GM21529 (cell line): ENCODE data around the gene KAZN.

Experiments
- ATAC-seq: cut with Tn5 transposase; IDR thresholded peaks from one replicate; pipeline ENCODE4 v1.9.1; 2021; ENCODE audit not compliant: unreplicated experiment

Gene KAZN

GRCh38 chr1:14639291-14640050, 41.0 kb downstream of the KAZN start:
- no peak for ATAC-seq

DNA sequence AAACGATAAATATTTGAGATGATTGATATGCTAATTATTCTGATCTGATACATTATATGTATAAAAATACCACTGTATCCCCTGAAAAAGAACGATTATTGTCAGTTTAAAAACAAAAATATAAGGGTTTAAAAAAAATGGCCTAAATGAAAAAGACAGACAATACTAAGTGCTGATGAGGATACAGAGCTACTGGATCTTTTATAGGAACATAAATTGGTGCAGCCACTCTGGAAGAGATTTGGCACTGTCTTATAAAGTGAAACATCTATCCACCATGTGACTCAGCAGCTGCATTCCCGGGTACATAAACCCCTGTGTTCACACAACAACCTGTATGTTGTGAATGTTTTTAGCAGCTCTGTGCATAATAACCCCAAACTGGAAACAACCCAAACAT, 44.2 kb downstream of the KAZN start:
- no peak for ATAC-seq

- no peak for ATAC-seq
Observed at GRCh38 chr1:14646973-14647372, 48.5 kb downstream of the KAZN start.

- ATAC-seq: no peak
Observed at GRCh38 chr1:14647777-14648176, 49.3 kb downstream of the KAZN start.

DNA sequence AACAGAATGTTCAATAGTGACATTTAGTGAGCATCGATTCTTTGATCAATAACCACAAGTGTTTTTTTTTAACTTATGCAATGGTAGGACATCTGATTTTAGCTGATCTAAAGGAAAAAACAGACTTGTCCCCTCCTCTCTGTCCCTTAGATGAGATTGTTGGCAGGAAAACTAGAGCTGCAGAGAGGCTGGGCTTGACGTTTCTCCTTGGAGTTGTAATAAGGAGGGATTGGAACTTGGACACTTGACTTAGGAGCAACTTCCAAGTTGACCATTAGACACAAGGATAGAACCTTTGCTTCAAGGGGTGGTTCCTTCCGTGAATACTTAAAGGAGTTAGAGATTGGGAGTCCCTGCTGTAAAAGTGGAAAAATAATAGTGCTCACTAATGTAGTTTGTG, 49.9 kb downstream of the KAZN start:
- no peak for ATAC-seq

DNA sequence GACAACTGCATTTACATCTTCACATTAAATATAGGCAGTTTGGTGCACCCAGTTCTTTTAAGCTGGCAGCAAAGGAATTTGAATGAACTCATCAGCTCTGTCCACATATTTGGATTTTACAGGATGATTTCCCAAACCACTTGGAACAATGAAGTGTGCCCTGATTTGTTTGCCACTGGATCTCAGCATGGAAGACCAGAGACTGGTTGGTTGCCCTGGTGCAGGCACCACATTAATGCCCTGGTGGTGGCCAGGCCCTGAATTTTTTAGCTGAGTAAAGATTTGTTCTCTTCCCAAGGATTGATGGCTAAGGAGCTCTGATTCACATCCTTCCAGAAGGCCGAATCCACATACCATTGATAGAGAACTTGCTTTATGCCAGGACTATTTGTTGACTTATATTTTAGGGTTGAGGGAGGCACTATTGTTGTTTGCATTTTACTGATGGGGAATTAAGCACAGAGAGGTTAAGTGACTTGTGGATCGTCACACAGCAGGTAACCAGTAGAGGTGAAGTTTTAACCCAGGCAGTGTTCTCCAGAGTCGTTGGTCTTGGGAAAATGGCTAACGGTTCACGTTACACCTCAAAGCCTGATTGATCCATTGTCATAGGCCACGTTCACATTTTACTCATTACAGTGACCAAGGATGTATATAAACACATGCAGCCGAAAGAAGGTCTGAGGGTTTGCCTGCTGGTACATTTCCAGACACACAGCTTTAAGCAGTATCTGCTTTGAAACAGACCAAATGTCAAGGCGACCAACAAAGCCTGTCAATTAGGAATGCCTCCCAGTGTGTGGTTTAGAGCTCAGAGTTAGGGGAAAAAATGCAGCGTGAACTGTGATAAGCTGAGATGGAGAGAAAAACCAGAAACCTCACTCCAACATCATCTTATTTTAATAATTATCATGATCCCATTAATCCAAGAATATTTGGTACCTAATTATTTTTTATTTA, 50.7 kb downstream of the KAZN start:
- ATAC-seq: no peak

DNA sequence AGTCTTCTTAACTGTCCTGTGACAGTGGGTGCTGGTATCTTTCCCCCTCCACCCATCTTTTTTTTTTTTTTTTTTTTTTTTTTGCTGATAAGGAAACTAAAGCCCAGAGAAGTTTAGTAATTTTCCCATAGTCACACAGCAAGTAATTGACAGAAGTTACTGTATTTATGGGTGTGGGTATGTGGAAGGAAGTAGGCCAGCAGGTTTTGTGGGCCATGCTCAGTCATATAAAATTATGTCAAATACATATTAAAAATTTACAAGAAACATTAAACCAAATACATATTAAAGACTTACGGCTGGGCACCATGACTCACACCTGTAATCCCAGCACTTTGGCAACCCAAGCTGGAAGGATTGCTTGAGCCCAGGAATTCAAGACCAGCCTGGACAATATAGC, 51.5 kb downstream of the KAZN start:
- ATAC-seq: no peak

GRCh38 chr1:14650951-14651350, 52.5 kb downstream of the KAZN start:
- no peak for ATAC-seq

DNA sequence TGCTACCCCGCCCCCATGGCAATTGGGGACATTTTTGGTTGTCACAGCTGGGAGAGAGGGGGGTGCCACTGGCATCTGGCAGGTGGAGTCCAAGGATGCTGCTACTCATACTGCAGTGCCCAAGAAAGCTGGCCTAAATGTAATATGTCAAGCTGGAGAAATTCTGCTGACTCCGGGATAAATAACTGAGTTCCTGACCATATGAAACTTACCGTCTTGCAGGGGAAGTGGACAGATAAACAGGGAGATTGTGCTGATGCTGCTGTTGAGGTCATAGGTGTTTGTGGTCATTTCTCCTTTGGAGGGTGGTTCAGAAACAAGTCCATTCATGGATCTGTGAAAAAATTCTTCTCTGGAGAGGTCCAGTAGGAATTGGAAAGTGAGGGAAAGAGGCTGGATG, 54.4 kb downstream of the KAZN start:
- ATAC-seq: no peak

- no peak for ATAC-seq
Observed at GRCh38 chr1:14653461-14653960, 55.0 kb downstream of the KAZN start.

DNA sequence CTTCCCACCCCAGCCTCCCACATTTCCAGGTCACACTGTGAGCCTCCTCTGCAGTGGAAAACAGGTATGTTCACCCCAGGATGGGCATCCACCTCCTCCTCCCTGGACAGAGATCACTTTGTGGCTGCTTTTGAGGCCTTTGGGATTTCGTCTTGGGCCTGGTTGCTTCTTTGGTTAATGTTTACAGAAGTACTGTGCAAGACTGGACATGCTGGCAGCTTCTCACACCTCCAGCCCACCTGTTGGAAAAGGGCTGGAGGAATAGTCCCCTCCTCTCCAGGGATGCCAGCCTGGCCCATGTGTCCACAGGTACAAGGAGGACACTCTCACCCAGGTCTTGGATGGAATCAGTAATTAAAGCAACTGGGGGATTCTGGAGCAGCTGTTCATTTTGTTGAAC, 56.1 kb downstream of the KAZN start:
- ATAC-seq: no peak

- ATAC-seq: no peak
Observed at GRCh38 chr1:14655385-14655784, 56.9 kb downstream of the KAZN start.

DNA sequence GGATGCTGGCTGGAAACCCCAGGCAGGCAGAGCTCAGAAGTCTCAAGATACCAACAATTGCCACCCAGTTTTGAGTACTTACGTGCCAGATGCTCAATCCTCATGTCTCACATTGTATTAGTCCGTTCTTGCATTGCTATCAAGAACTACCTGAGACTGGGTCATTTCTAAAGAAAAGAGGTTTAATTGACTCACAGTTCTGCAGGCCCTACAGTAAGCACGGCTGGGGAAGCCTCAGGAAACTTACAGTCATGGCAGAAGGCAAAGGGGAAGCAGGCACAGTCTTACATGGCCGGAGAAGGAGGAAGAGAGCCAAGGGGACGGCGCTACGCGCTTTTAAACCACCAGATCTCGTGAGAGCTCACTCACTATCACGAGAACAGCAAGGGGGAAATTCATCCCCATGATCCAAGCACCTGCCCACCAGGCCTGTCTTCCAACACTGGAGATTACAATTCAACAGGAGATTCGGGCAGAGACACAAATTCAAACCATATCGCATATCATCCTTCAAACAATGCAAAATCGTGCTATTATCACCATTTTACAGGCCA, 58.0 kb downstream of the KAZN start:
- no peak for ATAC-seq

GRCh38 chr1:14658642-14659041, 60.2 kb downstream of the KAZN start:
- no peak for ATAC-seq

DNA sequence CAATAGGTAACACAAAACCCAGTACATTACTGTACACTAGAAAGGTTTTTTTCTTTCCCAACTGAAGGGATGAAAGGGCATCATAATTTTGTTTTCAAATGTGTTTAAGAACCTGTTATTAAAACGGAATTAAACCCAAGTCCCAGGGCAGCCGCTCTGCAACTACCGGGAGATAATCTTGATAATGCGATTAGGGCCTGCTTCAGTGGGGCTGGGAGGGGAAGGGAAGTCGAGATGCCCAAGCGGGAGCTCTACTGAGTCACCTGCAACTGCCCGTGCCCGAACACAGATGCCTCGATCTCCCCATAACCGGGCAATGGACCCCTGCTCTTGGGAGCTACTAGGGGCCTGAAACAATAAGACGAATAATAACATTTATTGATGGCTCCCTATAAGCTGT, 61.4 kb downstream of the KAZN start:
- ATAC-seq: no peak

DNA sequence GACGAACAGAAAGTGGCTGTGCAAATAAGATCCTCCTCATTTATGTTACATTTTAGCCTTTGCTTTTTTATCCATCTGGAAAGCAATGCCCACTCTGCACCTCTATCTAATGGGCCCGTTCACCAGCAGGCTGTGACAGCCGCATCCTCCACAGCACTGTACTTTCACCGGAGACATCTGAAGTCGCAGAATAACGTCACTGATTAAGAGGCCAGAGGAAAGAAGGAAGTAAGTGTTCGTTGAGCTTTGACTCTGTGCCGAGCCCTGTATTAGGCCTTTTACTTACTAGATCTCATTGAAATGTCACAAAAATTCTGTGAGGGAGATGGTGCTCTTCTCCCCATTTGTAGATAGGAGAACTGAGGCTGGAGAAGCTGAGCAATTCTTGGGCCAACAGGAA, 62.3 kb downstream of the KAZN start:
- ATAC-seq: no peak

DNA sequence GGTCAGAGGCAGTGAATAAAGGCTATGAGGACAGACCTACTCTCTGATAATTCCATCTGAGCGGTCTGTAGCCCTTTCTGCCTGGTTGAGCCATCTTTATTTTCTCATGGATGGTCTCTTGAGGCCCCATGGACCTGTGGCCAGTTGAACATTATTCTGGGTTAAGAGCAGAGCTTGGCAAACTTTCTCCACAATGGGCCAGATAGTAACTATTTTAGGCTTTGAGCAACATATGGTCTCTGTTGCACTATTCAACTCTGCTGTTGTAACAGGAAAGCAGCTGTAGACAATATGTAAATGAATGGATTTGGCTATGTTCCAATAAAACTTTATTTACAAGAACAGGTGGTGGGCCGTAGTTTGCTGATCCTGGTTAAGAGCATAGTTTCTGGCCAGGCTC, 62.7 kb downstream of the KAZN start:
- no peak for ATAC-seq

DNA sequence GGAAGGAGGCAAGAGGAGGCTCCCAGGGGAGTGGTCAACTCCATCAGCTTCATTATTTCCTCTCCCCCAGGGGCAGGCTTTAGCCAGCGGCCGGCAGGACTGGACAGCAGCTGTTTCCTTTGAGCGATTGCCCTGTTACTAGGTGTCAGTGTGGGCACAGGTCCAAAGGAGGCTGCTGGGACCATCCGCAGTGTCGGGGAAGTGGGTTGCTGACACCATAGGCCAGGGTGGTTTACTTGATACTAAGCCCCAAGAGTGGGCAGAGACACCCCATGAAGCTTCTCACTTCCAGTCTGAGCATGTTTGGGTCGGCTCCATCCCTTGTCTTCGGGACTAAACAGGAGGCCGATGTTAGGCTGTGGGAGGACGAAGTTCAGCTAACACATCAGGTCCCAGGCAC, 63.6 kb downstream of the KAZN start:
- ATAC-seq: no peak

DNA sequence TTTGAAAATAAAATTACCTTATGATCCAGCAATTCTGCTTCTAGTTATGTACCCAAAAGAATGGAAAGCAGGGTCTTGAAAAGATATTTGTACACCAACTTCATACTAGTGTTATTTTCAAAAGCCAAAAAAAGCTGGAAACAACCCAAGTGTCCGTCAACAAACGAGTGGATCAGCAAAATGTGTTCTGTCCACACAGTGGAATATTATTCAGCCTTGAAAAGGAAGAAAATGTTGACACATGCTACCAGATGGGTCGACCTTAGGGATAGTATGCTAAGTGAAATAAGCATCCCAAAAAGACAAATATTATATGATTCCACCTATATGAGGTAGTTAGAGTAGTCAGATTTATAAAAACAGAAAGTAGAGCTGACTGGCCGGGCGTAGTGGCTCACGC, 65.3 kb downstream of the KAZN start:
- ATAC-seq: no peak

DNA sequence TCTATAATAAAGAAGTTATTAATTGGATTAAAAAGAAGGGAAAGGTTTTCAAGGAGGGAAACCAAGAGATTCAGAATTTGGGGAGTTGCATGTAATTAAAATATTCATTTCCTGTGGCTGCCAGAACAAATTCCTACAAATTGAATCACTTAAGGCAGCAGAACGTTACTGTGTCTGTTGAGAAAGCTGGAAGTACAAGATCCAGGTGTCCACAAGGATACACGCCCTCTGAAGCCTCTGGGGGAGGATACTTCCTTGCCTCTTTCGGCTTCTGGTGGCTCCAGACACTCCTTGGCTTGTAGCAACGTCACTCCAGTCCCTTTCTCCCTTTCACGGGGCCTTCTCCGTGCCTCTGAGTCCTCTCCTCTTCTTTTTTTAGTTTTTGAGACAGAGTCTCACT, 67.9 kb downstream of the KAZN start:
- no peak for ATAC-seq

- no peak for ATAC-seq
Observed at GRCh38 chr1:14666962-14667650, 68.6 kb downstream of the KAZN start.
